Measurements from ENCODE around the gene GABRD.

GABRD gene

DNA sequence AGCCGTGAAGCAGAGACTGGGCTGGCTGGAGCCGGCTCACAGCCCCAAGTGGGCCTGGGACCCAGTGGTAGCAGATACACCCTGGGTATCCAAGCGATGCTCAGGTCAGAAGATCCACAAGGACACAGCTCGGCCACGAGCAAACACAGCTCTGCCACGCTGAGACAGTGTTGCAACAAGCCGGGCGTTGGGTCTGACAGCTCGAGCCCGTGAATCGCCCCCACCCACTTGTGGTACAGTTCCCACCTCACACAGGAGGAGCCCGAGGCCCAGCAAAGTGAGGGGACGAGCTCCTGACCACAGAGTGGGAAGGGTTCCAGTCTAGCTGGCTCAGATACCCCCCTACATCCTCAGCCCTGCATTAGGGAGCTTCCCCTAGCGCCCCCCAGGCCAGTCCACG, 22.2 kb downstream of the GABRD start:
- TF ChIP-seq, protein P1, sequence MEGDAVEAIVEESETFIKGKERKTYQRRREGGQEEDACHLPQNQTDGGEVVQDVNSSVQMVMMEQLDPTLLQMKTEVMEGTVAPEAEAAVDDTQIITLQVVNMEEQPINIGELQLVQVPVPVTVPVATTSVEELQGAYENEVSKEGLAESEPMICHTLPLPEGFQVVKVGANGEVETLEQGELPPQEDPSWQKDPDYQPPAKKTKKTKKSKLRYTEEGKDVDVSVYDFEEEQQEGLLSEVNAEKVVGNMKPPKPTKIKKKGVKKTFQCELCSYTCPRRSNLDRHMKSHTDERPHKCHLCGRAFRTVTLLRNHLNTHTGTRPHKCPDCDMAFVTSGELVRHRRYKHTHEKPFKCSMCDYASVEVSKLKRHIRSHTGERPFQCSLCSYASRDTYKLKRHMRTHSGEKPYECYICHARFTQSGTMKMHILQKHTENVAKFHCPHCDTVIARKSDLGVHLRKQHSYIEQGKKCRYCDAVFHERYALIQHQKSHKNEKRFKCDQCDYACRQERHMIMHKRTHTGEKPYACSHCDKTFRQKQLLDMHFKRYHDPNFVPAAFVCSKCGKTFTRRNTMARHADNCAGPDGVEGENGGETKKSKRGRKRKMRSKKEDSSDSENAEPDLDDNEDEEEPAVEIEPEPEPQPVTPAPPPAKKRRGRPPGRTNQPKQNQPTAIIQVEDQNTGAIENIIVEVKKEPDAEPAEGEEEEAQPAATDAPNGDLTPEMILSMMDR (conservative IDR thresholded peaks at IDR 0.05; ENCODE audit: low read depth, low read length), result no peak
- Histone ChIP-seq H3K27me3 (ENCODE audit: insufficient read depth, low read depth) (peaks cover 88% of the 10 kb centered on the region), H4K20me1 (ENCODE audit: insufficient read depth) (no peaks in the 10 kb centered on the region), H3K9ac (no peak overlapping the region), H3K79me2 (ENCODE audit: insufficient read depth, low read depth) (no peaks in the 10 kb centered on the region), H3K27ac (no peak overlapping the region), H3K4me2 (no peak overlapping the region), H2AFZ (ENCODE audit: low read depth) (no peak overlapping the region), H3K36me3 (ENCODE audit: insufficient read depth) (no peaks in the 10 kb centered on the region), H3K4me3 (IDR thresholded peaks at IDR 0.05; ENCODE audit: insufficient read depth, low read depth, low read length) (no peak overlapping the region), H3K4me1 (ENCODE audit: low read depth, poor library complexity, severe bottlenecking) (no peaks in the 10 kb centered on the region)

DNA sequence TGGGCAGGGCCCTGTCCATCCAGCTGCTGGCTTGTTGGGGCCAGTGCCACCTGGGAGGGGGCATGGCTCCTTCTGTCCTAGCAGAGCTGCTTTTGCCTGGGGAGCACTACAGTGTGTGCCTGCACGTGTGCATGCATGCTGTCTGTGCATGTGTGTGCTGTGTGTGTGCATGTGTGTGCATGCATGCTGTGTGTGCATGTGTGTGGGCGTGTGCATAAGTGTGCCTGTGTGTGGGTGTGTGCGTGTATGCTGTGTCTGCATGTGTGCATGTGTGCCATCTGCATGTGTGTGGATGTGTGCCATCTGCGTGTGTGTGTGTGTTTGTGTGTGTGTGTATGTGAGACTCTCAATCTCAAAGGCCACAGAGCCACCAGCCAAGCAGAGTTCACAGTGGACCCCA, 22.7 kb downstream of the GABRD start:
- H3K4me1 ChIP-seq (ENCODE audit: low read depth, poor library complexity, severe bottlenecking), result no peaks in the 10 kb centered on the region
- no peak overlapping the region for H2AFZ ChIP-seq (ENCODE audit: low read depth)
- H3K27ac ChIP-seq, result no peak overlapping the region
- H3K4me3 ChIP-seq (IDR thresholded peaks at IDR 0.05; ENCODE audit: insufficient read depth, low read depth, low read length), result no peak overlapping the region
- no peaks in the 10 kb centered on the region for H4K20me1 ChIP-seq (ENCODE audit: insufficient read depth)
- no peaks in the 10 kb centered on the region for H3K79me2 ChIP-seq (ENCODE audit: insufficient read depth, low read depth)
- H3K4me2 ChIP-seq, result no peak overlapping the region
- H3K27me3 ChIP-seq (ENCODE audit: insufficient read depth, low read depth), result peaks cover 87% of the 10 kb centered on the region
- no peaks in the 10 kb centered on the region for H3K36me3 ChIP-seq (ENCODE audit: insufficient read depth)
- TF ChIP-seq, protein P1 (conservative IDR thresholded peaks at IDR 0.05; ENCODE audit: low read depth, low read length), result no peak
- no peak overlapping the region for H3K9ac ChIP-seq

DNA sequence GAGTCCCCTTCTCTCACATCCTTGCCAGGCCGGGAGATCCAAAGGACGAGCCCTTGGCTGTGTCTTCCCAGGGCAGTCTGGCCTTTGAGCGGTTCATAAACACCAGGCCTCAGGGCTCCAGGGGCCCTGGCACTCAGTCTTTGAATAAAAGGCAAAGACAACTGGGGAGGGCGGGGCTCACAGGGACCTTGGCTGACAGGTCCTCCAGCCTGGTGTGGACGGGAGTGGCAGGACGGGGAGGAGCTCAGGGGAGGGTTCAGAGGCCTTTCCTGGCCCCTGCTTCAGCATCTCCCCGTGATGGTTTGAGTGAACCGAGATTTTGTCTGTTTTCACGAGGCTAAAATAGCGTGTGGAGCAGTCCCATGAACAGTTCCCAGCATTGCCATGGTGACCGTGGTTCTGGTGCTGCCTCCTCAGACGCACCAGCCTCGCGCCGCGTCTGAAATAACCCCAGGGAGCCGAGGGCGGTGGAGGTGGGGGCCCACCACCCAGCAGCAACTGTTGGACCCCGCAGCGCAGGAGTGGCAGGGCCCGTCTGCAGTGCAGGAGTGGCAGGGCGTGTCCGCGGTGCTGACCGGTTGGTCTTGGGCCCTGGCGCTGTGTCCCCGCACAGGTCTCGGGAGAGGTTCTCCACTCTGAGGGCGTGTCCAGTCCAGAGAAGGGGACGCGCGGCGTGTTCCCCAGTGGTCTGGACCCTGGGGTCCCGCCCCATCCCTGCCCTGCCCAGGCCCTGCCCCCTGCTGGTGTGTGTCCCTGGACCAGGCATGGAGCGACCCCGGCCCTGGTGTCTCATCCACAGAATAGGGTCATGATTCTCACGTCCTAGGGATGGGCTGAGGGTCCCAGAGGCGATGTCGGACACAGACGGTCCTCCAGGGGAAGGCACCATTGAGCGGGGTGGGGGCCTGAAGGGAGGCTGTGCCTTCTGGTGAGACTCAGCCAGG, 24.0 kb downstream of the GABRD start:
- Histone ChIP-seq H3K79me2 (ENCODE audit: insufficient read depth, low read depth) (no peaks in the 10 kb centered on the region), H3K4me3 (IDR thresholded peaks at IDR 0.05; ENCODE audit: insufficient read depth, low read depth, low read length) (no peak overlapping the region), H4K20me1 (ENCODE audit: insufficient read depth) (no peaks in the 10 kb centered on the region), H2AFZ (ENCODE audit: low read depth) (no peak overlapping the region), H3K27ac (no peak overlapping the region), H3K27me3 (ENCODE audit: insufficient read depth, low read depth) (peaks cover 87% of the 10 kb centered on the region), H3K4me2 (no peak overlapping the region), H3K4me1 (ENCODE audit: low read depth, poor library complexity, severe bottlenecking) (no peaks in the 10 kb centered on the region), H3K9ac (no peak overlapping the region), H3K36me3 (ENCODE audit: insufficient read depth) (no peaks in the 10 kb centered on the region)
- TF ChIP-seq, protein P1 (conservative IDR thresholded peaks at IDR 0.05; ENCODE audit: low read depth, low read length), result no peak

DNA sequence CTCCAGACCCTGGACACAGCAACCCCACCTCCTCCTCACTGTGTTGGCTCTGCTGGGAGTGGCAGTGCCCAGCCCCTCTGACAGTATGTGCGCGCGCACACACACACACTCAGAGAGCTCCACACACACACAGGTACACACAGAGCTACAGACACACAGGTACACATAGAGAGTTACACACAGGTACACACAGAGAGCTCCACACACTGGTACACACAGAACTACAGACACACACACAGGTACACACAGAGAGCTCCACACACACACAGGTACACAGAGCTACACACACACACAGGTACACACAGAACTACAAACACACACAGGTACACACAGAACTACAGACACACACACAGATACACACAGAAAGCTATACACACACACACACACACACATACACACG, 24.7 kb downstream of the GABRD start:
- H2AFZ ChIP-seq (ENCODE audit: low read depth), result no peak overlapping the region
- TF ChIP-seq, protein P1 (conservative IDR thresholded peaks at IDR 0.05; ENCODE audit: low read depth, low read length), result no peak
- no peak overlapping the region for H3K27ac ChIP-seq
- peaks cover 86% of the 10 kb centered on the region for H3K27me3 ChIP-seq (ENCODE audit: insufficient read depth, low read depth)
- no peak overlapping the region for H3K9ac ChIP-seq
- H3K4me2 ChIP-seq, result no peak overlapping the region
- H3K4me3 ChIP-seq (IDR thresholded peaks at IDR 0.05; ENCODE audit: insufficient read depth, low read depth, low read length), result no peak overlapping the region
- H3K4me1 ChIP-seq (ENCODE audit: low read depth, poor library complexity, severe bottlenecking), result no peaks in the 10 kb centered on the region
- no peaks in the 10 kb centered on the region for H3K79me2 ChIP-seq (ENCODE audit: insufficient read depth, low read depth)
- H4K20me1 ChIP-seq (ENCODE audit: insufficient read depth), result no peaks in the 10 kb centered on the region
- H3K36me3 ChIP-seq (ENCODE audit: insufficient read depth), result no peaks in the 10 kb centered on the region

All from KMS-11 (cell line).